SHP77 treated with DMSO at 0.1 percent for 48 hours (cell line): ENCODE measurements around the gene OTUD7B.
"Not testable (repeated sequence)": the region's sequence is repeated elsewhere in the genome, so short reads cannot be mapped to it uniquely, and the experiment has no call there.

Source experiments
- DNase-seq: peaks from one replicate; lab custom pipeline; 2025; lab: John Stamatoyannopoulos, UW

The OTUD7B gene

GRCh38 chr1:149949911-149950310 is 60.6 kb downstream of the OTUD7B start:
- no peak for DNase-seq

GRCh38 chr1:149945206-149945605 is 65.3 kb downstream of the OTUD7B start:
- no peak for DNase-seq

- DNase-seq = no peak
Observed at GRCh38 chr1:149942885-149943284, 67.6 kb downstream of the OTUD7B start.

- no peak for DNase-seq
Observed at GRCh38 chr1:149942207-149942606, 68.3 kb downstream of the OTUD7B start.

- no peak for DNase-seq
Observed at GRCh38 chr1:149940427-149940826, 70.1 kb downstream of the OTUD7B start.

- not testable (repeated sequence) for DNase-seq
Observed at GRCh38 chr1:149938668-149939003, 71.9 kb downstream of the OTUD7B start.

GRCh38 chr1:149937759-149938158 is 72.8 kb downstream of the OTUD7B start:
- DNase-seq = no peak

- DNase-seq = no peak
Observed at GRCh38 chr1:149936992-149937705, 73.4 kb downstream of the OTUD7B start.

GRCh38 chr1:149936170-149936991 is 74.1 kb downstream of the OTUD7B start, which contains the start of gene MTMR11:
MTMR11 (minus strand) TSS chr1:149936879; CDS start chr1:149936647, 232 bp downstream.
- no peak for DNase-seq

GRCh38 chr1:149934356-149934755 is 76.2 kb downstream of the OTUD7B start:
- DNase-seq = no peak

- DNase-seq = no peak
Observed at GRCh38 chr1:149933208-149933607, 77.3 kb downstream of the OTUD7B start.

GRCh38 chr1:149932474-149932873 is 78.1 kb downstream of the OTUD7B start:
- DNase-seq = no peak

GRCh38 chr1:149931212-149931790 is 79.2 kb downstream of the OTUD7B start:
- no peak for DNase-seq

- no peak for DNase-seq
Observed at GRCh38 chr1:149929856-149930255, 80.7 kb downstream of the OTUD7B start.

GRCh38 chr1:149928401-149928724 is 82.2 kb downstream of the OTUD7B start:
- DNase-seq = no peak

- peak; percentile 97 for DNase-seq
Observed at GRCh38 chr1:149927563-149928400, 82.7 kb downstream of the OTUD7B start, which contains the start of gene SF3B4. SF3B4 (minus strand) TSS chr1:149927803; CDS start chr1:149927759, 44 bp downstream.

- no peak for DNase-seq
Observed at GRCh38 chr1:149927056-149927562, 83.4 kb downstream of the OTUD7B start.

- DNase-seq = no peak
Observed at GRCh38 chr1:149926296-149926695, 84.2 kb downstream of the OTUD7B start.

- no peak for DNase-seq
Observed at GRCh38 chr1:149925751-149926150, 84.8 kb downstream of the OTUD7B start.

GRCh38 chr1:149925345-149925744 is 85.2 kb downstream of the OTUD7B start:
- no peak for DNase-seq

- DNase-seq = no peak
Observed at GRCh38 chr1:149923626-149924025, 86.9 kb downstream of the OTUD7B start.
